Measurements from ENCODE around the gene RHOT1.
A peak's percentile ranks its signal among the peaks of the same experiment; 100 is the strongest.
"Not testable (repeated sequence)": the region's sequence is repeated elsewhere in the genome, so short reads cannot be mapped to it uniquely, and the experiment has no call there.

The RHOT1 gene

DNA sequence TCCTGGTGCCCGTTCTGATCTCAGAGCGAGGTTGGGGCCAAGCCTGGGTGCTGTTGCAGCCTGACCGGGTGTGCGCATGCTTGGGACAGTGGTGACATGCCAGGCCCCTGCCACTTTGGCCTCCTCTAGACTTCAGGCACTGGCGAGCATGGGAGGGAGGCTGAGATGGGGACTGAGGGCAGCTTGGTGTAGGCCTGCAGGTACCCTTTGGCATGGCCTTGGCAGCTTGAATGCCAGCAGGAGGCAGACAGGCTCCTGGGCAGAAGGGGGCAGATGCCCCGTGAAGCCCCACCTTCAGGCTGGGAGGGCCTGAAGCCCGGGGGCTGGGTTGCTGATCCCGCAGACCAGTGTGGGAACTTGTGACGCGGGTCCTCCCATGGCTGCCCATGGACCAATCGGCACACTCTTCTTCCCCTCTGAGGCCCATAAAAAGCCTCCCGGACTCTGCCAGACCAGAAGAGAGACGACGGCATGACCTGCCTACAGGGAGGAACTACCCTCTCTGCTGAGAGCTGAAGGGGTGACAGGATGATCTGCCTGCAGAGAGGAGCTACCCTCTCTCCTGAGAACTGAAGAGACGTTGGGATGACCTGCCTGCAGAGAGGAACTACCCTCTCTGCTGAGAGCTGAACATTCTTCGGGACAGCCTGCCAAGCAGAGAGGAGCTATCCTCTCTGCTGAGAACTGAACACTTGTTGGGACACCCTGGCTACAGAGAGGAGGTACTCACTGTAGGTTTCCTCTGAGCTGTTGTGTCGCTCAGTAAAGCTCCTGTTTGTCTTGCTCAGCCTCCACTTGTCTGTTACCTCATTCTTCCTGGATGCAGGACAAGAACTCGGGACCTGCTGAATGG lies 17.5 kb downstream of the RHOT1 start:
- DNase-seq (no peak), ATAC-seq (no peak)

DNA sequence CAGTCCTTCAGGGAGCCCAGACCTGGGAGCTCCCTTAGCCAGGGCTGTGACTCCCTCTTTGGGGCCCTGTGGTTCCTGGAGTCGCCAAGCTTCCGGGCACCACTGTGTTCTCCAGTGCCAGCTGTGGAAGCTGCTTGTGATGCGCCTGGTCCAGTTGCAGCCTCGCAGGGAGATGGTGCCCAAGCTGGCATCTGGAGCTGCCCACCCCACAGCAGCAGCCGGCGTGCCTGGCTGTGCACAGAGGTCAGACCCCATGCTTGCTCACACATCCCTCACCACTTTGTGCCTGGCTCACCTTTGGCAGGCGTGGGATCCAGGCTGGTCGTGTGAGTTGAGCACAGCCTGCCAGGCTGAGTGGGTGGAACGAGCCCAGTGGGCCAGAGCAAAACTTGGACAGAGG lies 18.2 kb downstream of the RHOT1 start:
- ATAC-seq (no peak), DNase-seq (no peak)

DNA sequence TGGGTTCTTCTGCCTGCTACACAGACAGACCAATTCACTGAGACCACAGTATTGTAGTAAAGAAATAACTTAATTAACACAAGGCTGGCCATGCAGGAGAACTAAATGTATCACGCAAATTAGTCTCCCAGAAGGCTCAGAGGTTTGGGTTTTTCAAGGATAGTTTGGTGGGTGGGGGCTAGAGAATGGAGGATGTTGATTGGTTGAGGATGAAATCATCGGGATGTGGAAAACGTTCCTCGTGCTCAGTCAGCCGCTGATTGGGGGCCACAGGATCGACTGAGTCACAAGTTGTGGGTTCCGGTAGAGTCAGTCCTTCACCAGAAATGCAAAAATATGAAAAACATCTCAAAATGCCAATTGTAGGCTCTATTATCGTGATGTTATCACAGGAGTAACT lies 18.7 kb downstream of the RHOT1 start:
- no peak for ATAC-seq
- DNase-seq: no peak

DNA sequence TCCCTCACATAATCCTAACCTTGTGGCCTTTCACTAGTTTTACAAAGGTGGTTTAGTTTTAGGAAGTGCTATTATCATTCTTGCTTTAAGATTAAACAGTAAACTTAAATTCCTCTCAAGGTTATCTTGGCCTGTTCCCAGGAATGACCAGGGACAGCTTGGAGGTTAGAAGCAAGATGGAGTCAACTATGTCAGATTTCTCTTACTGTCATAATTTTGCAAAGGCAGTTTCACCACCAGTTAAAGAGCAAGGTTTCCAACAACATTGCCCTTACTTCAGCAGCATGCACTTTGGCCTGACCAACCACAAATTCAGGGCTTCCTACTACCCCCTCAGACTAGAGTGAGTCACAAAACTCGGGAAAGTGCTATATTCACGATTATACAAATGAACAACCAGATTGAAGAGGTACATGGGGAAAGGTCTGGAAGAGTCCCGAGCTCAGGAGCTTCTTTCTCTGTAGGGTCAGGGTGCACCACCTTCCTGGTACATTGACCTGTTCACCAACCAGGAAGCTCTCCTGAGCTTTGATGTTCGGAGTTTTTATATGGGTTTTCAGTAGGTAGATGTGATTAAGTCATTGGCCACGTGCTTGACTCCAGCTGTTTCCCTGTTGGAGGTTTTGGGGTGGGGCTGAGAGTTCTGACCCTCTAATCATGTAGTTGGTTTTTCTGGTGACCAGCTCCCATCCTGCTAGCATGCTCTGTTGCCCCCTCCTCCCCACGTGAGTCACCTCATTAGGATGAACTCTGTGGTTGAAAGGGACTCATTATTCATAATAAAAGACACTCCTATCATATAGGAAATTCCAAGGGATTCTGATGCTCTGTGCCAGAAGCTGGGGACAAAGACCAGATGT lies 19.4 kb downstream of the RHOT1 start:
- DNase-seq (no peak), ATAC-seq (peak; percentile 57)

DNA sequence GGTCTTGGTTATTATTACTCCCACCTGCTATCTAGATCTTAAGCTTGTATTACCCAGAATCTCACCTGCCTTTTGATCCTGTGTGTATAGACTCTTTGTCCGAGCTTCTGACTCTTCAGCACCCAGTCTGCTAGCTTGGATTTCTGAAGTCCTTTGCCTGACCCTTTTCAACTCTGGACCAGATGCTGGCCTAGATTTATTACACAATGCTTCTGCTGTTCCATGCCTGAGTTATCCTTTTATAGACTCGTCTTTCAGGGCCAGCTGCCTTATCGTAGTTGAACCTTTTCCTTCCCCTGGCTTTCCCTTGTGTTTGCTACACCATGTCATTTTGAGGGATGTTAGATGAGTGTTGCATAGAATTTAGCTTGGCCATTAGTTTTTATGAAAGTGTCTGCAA lies 32.6 kb downstream of the RHOT1 start:
- DNase-seq: no peak
- ATAC-seq: no peak

DNA sequence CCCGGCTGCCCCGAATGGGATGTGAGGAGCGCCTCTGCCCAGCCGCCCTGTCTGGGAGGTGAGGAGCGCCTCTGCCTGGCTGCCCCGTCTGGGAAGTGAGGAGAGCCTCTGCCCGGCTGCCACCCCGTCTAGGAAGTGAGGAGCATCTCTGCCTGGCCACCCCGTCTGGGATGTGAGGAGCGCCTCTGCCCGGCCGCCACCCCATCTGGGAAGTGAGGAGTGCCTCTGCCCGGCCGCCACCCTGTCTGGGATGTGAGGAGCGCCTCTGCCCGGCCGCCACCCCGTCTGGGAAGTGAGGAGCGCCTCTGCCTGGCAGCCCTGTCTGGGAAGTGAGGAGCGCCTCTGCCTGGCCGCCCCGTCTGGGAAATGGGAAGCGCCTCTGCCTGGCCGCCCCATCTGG lies 36.4 kb downstream of the RHOT1 start:
- DNase-seq, ATAC-seq: not testable (repeated sequence)

DNA sequence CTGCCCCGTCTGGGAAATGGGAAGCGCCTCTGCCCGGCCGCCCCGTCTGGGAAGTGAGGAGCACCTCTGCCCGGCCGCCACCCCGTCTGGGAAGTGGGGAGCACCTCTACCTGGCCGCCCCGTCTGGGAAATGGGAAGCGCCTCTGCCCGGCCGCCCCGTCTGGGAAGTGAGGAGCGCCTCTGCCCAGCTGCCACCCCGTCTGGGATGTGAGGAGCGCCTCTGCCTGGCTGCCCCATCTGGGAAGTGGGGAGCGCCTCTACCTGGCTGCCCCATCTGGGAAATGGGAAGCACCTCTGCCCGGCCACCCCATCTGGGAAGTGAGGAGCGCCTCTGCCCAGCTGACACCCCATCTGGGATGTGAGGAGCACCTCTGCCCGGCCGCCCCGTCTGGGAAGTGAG lies 36.8 kb downstream of the RHOT1 start:
- not testable (repeated sequence) for ATAC-seq, DNase-seq

DNA sequence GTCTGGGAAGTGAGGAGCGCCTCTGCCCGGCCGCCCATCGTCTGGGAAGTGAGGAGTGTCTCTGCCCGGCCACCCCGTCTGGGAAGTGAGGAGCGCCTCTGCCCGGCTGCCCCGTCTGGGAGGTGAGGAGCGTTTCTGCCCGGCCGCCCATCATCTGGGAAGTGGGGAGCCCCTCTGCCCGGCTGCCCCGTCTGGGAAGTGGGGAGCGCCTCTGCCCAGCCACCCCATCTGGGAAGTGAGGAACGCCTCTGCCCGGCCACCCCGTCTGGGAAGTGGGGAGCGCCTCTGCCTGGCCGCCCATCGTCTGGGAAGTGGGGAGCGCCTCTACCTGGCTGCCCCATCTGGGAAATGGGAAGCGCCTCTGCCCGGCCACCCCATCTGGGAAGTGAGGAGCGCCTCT lies 37.2 kb downstream of the RHOT1 start:
- ATAC-seq, DNase-seq: not testable (repeated sequence)

DNA sequence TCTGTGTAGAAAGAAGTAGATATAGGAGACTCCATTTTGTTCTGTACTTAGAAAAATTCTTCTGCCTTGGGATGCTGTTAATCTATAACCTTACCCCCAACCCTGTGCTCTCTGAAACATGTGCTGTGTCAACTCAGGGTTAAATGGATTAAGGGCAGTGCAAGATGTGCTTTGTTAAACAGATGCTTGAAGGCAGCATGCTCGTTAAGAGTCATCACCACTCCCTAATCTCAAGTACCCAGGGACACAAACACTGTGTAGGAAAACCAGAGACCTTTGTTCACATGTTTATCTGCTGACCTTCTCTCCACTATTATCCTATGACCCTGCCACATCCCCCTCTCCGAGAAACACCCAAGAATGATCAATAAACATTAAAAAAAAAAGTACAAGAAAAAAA lies 38.0 kb downstream of the RHOT1 start:
- DNase-seq, ATAC-seq: not testable (repeated sequence)

DNA sequence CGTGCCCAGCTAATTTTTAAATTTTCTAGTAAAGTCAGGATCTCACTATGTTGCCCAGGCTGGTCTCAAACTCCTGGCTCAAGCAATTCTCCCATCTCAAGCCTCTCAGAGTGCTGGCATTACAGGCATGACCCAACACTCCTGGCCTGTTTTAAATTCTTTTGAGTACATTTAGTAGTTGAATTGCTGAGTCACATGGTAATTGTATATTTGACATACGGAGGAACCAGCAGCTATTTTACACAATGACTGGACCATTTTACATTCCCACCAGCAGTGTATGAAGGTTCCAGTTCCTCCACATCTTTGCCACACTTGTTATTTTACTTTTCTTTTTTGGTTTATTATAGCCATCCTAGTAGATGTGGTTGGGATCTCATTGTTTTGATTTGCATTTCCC lies 43.6 kb downstream of the RHOT1 start:
- ATAC-seq (no peak), DNase-seq (no peak)

DNA sequence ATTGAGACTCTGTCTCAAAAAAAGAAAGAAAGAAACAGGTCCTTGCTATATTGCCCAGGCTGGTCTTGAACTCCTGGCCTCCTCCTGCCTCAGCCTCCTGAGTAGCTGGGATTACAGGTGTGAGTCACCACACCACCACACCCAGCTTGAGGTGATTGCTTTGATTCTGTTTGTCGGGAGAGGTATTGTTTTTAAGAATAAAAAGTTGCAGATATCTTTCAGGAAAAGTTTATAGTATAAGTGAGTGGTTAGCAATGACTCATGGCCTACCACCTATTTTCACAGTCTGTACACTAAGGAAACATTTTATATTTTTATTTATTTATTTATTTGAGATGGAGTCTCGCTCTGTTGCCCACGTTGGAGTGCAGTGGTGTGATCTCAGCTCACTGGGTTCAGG lies 45.0 kb downstream of the RHOT1 start:
- ATAC-seq: no peak
- DNase-seq: no peak

DNA sequence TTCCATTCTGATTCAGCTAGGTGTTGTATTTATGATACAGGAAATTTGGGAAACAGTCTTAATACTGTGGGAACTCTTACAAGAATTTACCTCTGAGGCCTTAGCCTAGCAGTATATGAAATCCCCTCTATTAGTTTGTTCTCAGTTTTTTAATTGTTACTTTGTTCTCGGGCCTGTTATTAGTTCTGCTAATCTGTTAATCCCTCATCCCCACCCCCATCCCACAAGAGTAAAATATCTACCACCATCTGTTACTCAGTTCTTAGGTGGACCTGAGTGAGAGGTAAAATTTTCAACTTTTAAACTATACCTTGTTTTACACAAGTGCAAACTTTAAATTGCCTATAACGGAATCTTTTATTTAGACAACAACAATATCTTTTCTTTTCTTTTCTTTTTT lies 47.0 kb downstream of the RHOT1 start:
- DNase-seq (no peak), ATAC-seq (no peak)

DNA sequence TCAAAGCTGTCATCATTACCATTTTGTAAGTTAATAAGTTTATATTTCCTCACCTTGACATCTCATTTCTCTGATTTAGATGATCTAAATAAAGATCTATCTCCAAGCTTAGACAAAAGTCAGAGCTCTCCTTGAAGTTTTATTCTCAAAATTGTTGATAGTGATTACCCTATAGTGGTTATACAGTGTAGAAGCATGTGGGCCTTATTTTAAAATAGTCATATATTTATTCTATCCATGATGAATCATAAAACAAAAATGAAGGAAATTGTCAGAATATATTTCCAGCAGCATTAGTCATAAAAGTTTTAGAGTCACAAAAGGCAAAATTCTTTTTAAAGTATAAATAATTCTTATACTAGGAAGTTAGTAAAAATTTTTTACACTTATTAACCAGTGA lies 49.0 kb downstream of the RHOT1 start:
- DNase-seq: no peak
- no peak for ATAC-seq

DNA sequence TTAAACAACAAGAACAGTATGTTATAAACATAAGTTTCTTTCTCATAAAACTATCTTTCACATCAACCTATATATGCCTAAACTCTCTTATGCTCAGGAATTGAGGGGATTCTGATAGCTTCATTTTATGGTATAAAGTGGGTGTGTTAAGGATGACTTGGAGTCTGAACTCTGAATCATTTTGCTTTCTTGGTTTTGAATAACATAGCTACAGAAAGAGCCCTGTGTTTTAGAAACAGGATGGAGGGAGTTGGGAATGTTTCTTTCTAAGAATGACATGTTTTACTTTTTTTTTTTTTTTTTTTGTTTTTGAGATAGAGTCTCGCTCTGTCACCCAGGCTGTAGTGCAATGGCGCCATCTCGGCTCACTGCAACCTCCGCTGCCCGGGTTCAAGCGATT lies 50.1 kb downstream of the RHOT1 start:
- ATAC-seq: no peak
- DNase-seq: no peak

DNA sequence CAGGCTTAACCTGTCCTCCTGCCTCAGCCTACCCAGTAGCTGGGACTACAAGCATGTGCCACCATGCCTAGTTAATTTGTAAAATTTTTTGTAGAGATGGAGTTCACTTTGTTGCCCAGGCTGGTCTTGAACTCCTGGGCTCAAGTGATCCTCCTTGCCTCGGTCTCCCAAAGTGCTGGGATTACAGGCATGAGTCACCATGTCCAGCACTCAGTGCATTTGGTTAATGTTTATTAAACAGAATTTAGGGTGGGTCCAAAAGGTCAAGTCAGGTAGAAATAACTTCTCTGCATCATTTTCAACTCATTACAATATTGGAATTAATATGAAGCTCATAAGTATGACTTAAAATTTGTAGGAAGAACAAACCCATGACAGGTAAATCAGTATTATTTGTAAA lies 55.7 kb downstream of the RHOT1 start:
- no peak for ATAC-seq
- no peak for DNase-seq

DNA sequence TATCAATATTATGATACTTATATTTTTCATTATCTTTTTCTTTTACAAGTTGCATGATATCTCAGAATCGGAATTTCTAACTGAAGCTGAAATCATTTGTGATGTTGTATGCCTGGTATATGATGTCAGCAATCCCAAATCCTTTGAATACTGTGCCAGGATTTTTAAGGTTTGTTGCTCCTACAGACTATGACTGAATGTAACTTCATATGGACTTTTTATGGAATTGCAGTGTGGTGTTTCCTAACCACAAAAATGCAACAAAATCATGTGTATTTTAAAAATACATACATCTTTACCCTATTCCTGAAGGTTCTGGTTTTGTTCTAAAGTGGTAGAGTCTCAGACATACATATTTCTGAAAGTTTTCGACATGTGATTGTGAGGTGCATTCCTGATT lies 64.6 kb downstream of the RHOT1 start:
- ATAC-seq (no peak), DNase-seq (no peak)

DNA sequence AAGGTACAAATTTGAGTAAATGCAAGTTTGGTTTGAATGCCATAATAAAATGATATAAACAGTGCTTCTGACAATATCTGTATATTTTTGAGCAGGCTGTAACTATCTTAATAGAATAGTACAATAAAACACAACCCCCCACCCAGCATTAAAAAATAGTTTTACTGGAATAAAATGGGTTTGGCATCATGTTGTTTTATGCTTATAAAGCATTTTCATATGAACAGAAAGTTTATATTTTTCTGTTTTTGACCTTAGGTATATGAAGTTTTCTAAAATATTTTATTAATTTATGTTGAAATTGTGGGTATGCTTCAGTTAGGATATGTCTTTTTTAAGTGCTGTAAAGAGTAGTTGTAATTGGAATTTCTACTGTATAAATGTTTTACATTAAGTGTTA lies 66.1 kb downstream of the RHOT1 start:
- DNase-seq (no peak), ATAC-seq (no peak)

DNA sequence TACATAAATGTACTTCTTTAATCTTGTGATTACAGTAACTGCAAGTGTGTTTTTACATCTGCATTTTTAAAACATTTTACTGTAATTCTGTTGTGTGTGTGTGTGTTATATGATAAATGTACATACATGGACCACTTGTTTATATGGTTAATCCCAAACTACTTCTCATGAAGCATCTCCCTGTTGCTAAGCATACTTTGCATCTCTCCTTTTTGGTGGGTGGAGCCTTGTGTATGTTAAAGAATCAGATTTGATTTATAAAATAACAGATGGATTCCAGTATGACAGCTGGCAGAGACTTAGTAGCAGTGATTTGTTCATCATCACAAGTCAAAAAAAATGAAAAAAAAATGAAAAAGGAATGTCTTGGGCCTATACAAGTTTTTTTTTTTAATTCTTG lies 67.3 kb downstream of the RHOT1 start:
- no peak for ATAC-seq
- DNase-seq: no peak

DNA sequence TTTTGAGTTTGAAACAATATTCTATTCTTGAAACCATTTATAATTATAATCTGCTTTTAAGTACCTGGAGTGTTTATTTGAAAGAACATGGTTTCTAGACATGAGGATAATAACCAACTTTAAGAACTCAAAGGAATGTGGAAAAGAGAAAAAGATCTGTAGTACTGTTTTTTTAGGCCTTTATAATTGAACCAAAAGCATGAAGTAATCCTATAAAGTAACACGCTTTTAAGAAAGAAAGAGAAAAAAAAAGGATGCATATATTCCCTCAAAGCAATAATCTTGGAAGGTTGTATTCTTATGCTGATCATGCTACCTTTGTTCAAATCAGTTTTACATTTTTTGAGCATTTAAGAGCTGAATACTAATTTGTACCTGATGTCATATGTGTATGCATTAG lies 69.4 kb downstream of the RHOT1 start:
- no peak for DNase-seq
- no peak for ATAC-seq

DNA sequence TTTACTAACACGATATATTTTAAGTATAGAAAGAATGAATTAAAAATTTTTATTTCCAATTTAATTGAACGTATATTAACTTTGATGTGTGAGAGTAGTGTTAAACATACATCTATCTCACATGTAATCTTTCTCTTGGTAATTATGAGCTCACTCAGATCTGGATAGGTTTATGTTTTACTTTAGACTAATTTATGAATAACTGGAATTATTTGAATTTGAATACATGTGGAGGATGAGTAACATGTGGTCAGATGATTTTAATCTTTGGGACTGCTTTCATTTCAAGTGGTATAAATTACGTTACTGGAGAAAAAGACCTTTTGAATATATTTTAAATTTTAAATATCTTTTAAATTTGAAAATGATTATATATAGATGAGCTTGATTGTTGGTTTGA lies 73.4 kb downstream of the RHOT1 start:
- no peak for ATAC-seq
- no peak for DNase-seq

DNA sequence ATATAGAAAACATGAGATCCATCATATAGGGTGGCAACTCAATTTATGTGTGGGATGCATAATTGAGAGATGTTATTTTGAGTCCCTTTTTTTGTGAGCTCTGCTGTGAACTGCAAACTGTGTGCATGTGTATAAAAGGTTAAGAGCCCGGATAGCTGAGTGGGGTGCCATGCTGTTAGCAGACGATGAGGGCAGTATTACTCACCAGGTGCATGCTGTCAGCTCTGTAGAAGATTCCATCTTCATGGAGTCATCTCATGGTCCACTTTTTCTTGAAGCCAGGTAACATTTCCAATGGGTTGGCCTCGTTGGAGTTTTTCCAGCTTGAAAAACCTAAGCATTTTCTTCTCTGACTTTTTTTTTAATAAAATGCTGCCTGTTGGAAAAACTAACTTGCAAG lies 80.3 kb downstream of the RHOT1 start:
- ATAC-seq: no peak
- DNase-seq: no peak

DNA sequence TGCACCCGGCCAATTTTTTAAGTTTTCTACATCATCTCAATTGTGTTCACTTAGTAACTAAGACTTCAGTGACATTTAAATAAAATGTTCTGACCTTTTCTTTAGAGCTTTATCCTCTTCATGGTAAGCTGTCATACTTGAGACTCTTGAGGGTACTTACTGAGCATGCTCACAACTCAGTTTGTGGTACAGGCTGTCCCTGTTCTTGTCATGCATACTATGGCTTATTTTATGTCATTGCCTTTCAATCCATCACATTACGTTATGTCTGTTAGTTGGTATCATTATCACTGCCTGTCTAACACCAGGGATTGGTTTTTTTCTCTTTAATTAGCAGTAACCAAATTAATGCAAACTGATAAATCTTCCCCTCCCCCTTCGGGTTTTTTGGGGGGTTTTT lies 81.4 kb downstream of the RHOT1 start:
- no peak for DNase-seq
- peak; percentile 77 for ATAC-seq

DNA sequence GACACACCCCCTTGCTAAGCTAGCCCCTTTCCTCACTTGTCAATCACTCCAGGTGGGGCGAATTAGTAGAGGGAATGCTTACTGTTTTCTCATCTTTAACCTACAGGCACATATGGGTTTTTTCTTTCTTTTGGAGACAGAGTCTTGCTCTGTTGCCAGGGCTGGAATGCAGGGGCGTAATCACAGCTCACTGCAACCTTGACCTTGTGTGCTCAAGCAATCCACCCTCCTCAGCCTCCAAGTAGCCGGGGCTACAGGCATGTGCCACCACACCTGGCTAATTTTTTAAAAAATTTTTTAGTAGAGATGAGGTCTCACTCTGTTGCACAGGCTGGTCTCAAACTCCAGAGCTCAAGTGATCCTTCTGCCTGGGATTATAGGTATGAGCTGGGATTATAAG lies 84.6 kb downstream of the RHOT1 start:
- DNase-seq (no peak), ATAC-seq (no peak)

DNA sequence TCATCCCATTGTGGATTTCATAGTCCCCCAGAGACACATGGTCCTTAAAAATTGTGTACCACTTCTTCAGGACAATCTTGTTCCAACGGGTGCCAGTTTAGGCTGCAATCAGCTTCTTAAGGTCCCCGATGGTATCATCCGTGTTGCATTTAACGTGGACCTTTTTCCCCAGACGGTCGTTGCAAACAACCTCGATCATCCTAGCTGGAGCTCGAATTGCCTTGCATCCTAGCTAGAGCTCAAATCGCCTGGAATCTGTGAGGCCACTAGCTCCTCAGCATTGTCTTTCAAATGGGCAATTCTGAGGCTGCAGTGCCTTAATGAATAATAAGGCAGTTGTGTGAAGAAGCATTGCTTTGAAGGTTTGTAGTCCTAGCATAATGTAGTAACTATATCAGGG lies 85.6 kb downstream of the RHOT1 start:
- no peak for ATAC-seq
- DNase-seq: no peak
